HG03196 (cell line): Measurements from ENCODE around the gene FOXRED2.
"Not testable (repeated sequence)": the region's sequence is repeated elsewhere in the genome, so short reads cannot be mapped to it uniquely, and the experiment has no call there.

Source experiments
- ATAC-seq: cut with Tn5 transposase; IDR thresholded peaks from one replicate; pipeline ENCODE4 v1.9.1; 2021; ENCODE audit not compliant: unreplicated experiment

FOXRED2 gene

DNA sequence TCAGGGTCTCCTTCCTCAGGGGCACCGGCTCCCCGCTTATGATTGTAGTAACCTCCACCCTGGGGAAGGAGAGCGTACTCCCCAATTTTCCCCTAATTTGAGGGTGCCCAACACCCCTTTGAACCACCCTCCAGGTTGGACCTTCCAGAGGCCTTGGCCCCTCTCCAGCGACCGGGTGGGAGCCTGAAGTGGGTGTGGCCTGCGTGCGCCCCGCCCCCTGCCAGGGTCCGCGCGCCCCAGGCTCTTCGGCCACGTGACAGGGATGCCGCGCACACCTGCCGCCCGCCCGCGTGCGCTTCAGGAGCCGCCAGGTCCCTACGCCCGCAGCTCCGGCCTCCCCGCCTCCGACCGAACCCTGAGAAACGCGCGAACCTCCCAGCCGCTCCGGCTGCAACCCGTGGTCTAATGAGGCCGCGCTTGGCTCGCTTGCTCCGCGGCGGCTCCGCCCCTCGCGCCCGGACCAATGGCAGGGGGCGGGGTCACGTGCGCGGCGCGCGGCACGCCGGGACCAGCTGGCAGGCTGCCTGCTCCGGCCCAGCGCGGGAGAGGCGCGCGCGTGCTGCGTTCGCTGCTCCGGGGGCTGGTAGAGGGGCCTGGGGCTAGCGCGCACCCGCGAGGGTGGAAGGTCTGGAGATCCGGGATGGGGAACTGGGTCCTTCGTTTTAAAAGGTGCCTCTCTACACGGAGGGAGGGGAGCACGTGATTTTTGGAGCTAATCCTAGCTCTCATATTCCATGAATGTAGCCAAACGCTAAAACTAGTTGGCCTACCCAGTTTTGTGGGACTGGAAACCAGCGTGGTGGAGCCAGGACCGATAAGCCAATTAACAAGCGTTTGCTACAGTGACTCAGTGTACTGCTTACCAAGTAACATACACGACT, at the start of gene FOXRED2:
Gene FOXRED2 (minus strand): TSS at position 404 of the 881 bp plus-strand sequence. CDS start 618 bp downstream, outside the sequence.
- ATAC-seq: no peak

GRCh38 chr22:36554098-36554497, 47.3 kb upstream of the FOXRED2 start:
- ATAC-seq: no peak

DNA sequence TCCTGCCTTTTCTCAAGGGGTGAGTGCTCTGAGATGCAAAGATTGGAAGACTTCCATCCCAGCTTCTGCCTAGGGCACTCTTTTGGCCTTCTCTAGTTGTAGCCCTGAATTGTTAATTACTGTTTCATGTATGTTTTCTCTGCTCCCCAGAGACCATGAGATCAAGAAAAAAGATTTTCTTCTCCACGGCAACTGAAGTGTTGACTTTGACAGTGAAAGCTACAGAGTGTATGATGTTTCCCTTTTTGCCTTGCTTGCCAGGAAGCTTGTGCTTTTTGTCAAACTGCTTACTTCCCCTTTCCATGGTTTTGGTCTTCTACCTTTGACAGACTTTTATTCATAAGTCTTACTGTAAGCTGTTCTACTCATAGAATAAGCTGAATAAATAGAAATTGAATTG, 45.4 kb upstream of the FOXRED2 start:
- ATAC-seq: no peak

DNA sequence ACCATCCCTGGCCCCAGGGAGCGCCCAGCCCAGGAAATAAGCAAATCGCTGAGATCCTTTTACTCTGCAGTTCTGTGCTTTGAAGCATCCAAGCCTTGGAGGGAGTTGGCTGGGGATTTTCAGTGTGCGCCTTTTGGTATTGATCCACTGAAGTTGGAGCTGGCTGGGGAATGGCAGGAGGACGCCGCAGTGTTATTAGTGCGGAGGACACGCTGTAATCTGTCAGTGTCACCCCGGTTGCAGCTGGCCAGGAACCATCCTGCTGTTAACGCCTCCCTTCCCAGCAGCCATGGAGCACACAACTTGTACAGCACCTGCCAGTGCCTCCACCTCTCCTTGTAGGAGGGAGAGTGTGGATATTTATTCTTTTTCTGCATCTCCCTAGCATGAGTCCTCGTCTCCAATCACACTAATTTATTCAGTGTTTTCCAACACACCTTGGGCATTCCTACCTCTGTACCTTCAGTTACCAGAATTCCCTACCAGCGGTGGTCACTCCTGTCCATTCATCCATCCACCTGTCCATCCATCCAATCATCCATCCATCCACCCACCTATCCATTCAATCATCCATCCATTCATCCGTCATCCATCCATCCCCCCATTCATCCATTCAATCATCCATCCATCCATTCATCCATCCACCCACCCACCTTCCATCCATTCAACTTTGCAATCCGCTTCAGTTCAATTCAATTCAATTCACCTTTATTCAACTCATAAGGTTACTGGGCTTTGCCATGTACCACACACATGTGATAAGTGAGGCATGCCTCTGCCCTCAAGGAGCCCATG, 44.1 kb upstream of the FOXRED2 start:
- no peak for ATAC-seq

DNA sequence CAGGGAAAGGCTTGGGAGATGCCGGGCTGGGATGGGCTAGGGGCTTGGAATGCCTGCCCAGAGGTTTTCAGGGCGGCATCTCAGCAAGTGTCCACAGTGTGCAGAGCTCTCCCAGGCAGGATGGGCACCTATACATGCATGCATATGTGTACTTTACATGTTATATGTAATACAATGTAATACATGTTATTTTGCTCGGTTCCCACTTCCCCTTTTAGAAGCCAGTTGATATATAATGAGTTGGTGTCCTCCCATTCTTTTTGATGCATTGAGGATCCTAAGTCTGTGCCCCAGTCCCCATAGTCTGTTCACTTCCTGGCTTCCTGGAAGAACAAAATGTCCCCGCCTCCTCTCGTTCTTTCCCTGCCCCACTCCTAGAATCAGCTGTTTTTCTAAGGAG, 42.2 kb upstream of the FOXRED2 start:
- no peak for ATAC-seq

- ATAC-seq: no peak
Observed at GRCh38 chr22:36548606-36549005, 41.8 kb upstream of the FOXRED2 start.

DNA sequence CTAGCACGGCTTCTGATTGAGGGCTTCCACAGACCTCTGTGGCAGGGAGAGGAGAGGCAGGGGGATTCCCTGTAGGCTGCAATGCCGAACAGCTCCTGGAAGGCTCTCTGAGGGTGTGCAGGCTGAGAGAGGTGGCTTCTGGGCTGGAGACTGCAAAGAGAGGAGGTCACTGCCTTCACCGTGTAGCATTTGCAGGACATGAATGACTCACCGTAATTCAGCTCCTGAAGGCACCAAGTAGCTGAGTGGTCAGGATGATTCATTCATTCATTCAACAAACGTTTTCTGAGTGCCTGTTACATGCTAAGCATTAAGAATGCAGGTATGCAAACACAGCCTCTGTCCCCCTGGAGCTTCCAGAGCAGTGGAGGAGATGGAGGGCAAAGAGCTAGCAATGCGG, 40.1 kb upstream of the FOXRED2 start:
- ATAC-seq: no peak

GRCh38 chr22:36546092-36546804, 39.4 kb upstream of the FOXRED2 start:
- ATAC-seq: no peak

GRCh38 chr22:36544107-36544620, 37.3 kb upstream of the FOXRED2 start:
- ATAC-seq: no peak

- no peak for ATAC-seq
Observed at GRCh38 chr22:36541831-36542411, 35.1 kb upstream of the FOXRED2 start.

DNA sequence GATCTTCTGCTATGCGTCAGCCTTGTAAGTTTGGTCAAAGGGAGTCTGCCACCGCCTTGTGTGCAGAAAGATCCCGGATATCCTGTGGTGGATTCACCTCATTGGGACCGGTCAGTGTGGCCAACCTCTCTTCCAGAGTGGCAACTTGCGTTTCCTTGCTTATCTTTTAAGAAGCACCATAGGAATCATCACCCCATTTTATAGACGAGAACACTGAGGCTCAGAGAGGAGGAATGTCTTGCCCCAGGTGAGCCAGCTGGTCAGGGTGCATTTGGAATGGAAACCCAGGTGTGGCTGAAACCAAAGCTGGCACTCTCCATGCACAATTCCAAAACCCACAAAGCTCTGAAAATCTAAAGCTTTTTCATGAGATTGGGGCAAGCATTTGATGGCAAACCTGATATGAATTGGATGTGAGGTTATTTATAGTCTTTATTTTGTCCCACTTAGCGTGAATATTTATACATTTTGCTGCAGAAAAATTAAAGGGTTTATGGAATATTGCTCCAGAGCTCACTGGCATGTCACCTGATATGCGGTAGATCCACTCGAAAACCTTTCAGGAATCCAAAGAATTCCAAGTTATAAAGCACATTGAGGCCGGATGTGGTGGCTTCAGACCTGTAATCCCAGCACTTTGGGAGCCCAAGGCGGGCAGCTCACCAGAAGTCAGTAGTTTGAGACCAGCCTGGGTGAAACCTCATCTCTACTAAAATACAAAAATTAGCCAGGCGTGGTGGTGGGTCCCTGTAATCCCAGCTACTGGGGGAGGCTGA, 34.2 kb upstream of the FOXRED2 start:
- no peak for ATAC-seq

DNA sequence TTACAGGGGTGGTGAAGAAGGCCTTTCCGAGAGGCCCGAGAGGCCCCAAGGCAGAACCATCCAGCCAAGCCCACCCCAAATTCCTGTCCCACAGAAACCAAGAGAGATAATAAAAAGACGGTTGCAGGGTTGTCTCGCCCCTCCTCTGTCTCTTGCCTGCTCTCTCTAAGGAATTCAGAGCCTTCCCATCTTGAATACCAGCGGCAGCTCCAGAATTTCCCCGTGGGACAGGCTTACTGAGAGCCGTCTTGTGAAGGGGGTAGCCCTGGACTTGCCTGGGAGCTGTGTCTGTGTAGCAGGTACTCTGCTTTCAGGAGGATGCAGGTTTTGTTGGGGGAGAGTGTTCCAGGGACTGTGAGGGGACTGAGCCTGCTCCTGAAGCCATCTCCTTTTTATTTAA, 31.7 kb upstream of the FOXRED2 start:
- ATAC-seq: no peak

GRCh38 chr22:36536717-36537116, 29.9 kb upstream of the FOXRED2 start:
- ATAC-seq: no peak

GRCh38 chr22:36533320-36533719, 26.5 kb upstream of the FOXRED2 start:
- not testable (repeated sequence) for ATAC-seq

GRCh38 chr22:36532466-36532865, 25.6 kb upstream of the FOXRED2 start:
- no peak for ATAC-seq

DNA sequence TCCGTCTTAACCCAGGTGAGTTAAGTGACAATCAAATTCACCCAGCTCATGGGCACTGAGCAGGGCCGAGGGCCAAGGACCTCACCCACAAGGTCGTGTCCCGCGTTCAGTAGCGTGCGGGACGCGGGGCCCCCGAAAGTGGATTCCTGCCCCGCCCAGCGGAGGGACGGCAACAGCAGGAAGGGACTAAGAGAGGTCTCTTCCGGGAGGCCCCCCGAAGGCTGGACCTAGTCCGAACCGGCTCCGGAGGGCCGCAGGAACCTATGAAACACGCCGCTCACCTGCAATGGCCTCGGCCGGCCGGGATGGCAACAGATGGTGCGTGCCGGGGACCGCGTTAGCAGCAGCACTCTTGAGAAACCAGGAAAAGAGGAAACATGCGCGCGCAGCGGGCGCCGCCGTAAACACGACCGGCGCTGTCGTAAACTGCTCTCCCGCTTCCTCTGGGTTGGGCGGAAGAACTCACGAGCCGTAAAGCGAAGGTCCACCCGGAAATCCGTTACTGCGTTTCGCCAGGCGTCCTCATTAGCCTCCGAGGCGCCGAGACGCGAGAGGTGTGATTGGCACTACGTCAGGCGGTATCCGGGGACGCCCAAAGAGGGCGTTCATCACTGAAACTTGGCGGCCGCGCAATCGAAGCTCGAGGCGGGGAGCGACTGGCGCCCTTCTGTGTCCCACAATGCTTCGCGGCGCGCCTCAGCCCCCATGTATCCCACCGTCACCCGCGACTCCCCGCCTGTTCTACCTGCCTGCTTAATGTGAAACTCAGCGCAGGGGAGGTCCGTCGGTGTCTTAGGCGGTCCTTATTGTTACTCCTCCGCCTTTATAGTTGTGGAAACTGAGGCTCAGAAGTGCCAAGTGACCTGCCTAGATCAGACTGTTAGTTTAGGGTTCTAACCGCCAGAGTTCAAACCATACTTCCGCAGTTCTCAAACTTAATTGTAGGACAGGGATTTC, 22.2 kb upstream of the FOXRED2 start, which contains the start of gene EIF3D:
Gene EIF3D (minus strand): TSS at position 372 of the 957 bp plus-strand sequence. CDS start 3,045 bp downstream, outside the sequence.
- peak; percentile 96 for ATAC-seq

DNA sequence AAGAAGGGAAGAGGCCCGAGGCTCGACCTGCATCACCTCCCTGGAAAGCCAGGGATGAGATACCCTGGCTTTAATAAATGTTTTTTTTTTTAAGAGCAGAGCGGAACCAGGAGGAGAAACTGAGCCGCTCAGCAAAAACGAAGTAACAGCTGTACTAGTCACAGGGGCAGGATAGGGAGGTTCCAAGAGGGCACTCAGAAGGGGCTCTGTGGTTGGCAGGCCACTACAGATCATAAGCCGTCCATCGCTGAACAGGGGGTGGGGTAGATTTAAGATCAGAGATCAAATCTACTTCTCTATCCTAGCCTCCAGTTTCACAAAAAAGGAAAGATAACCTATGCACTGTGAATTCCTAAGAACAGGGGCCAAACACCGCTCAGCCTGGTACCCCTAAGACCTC, 21.5 kb upstream of the FOXRED2 start:
- ATAC-seq: no peak

DNA sequence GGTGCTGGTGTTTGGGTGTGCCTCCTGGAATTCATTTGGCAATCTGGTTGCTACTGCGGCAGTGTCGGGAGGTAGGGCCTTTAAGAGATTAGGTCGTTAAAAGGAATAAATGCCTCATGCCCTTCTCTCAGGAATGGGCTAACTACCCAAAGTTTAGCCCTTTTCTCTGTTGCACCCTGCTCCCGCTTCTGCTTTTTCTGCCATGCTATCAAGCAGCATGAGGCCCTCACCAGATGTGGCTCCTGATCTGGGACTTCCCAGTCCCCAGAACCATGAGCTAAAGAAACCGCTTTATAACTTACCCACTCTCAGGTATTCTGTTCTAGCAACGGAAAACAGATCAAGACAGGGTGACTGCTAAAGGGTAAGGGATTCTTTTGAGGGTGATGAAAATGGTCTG, 15.8 kb upstream of the FOXRED2 start:
- ATAC-seq: no peak

DNA sequence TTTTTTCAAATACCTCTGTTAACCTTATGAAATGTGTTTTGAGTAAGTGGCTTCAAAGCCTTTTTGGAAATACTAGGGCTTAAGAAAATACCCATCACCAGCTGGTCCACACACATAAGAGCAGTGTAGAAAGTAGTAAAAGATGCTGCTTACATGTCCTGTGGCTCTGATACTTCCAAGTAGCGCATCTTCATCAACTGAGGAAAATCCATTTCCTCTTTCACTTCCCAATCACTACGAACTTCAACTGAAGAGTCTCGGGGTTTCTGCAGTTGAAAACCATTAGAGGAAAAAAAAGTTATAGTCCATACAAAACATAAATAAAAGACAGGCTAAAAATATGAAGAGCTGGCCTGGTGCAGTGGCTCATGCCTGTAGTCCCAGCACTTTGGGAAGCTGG, 13.6 kb upstream of the FOXRED2 start:
- no peak for ATAC-seq
